GM12892 (cell line): ENCODE results near the gene CAPN3.

Source experiments
- DNase-seq: peaks from one replicate; pipeline ENCODE4 v3.0.0; 2011; ENCODE audit not compliant: insufficient read length
- FAIRE-seq: peaks from 2 replicates; lab custom pipeline; 2011; peaks lifted over from hg19 to GRCh38; lab: Jason Lieb, UNC
- POLR2A ChIP-seq: IDR thresholded peaks from 2 replicates; pipeline ENCODE4 v1.6.1; 2011; ENCODE audit warnings: low read depth, low read length, control low read depth
- POLR2AphosphoS5 ChIP-seq: IDR thresholded peaks from 2 replicates; pipeline ENCODE4 v1.6.1; 2011; ENCODE audit warnings: low read depth, low read length, control low read depth
- TAF1 ChIP-seq: IDR thresholded peaks from 2 replicates; pipeline ENCODE4 v1.6.1; 2011; ENCODE audit warnings: low read depth, mild to moderate bottlenecking, control low read depth, low read length, borderline replicate concordance

Gene CAPN3

DNA sequence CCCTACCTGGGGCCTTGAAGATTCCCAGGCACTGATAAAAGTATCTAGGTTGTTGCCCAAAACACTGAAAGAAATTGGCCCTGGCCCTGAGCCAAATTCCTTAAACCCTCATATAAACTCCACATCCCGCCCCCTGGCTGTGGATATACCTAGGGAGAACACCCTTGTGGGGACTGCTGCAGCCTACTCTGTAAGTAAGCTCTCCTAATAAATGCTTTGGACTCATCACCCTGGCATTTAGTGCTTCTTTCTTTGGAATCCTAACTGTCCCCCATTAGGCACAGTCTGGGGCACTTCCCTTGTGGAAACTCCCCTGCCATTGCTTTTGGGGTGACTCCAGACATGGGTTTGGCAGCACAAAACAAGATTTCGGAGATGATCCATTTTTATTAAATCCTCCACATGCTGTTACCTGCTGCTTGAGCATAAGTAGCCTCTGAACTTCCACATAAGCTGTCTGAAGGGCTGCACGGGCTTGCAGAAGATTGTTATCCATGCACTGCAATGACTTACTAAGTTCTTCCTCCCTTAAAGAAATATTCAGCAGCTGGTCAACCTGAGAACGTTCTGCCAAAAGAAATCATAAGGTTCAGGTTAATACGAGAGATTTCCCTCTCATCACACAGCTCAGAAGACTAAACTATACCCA, 85.2 kb downstream of the CAPN3 start:
- FAIRE-seq: no peak
- DNase-seq: no peak

DNA sequence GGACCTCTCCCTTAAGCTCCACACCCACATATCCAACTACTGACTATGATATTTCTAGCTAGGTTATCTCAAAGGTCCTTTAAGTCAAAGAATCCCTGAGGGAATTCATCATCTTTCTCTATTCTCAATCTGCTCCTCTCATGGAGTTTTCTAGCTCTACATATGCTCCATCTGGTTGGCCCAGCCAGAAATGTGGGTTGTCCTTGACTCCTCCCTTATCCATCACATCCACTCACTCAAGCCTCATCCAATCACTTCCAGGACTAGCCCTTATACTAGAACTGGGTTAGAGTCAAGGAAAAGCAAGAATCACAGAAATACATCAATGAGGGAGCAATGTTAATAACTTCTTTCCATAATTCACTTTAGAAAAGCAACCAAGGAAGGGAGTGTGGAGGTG, 86.2 kb downstream of the CAPN3 start:
- DNase-seq (no peak), FAIRE-seq (no peak)
- no peak for TF ChIP-seq POLR2AphosphoS5
- no peak for TF ChIP-seq POLR2A
- TF ChIP-seq TAF1: no peak

More for the DNA sequence above, 85.2 kb downstream of the CAPN3 start:
- TF ChIP-seq POLR2AphosphoS5 (no peak), TAF1 (no peak), POLR2A (no peak)

DNA sequence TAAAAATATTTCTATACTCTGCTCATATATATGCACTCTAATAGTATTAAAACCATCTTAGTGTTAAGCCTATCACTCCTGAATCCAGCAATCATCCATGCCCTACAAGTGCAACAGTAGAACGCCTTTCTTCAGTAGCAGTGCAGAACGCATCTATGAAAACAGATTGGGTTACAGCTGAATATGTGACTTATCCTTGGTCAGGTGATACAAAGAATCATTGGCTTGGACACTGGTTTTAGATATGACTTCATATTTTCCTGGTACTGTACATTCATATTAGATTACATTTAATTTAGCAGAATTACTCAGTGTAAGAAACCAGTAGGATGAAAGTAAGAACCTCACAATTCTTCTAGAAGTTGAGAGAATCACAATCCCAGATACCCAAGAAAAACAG, 88.3 kb downstream of the CAPN3 start:
- DNase-seq: no peak
- FAIRE-seq: no peak

DNA sequence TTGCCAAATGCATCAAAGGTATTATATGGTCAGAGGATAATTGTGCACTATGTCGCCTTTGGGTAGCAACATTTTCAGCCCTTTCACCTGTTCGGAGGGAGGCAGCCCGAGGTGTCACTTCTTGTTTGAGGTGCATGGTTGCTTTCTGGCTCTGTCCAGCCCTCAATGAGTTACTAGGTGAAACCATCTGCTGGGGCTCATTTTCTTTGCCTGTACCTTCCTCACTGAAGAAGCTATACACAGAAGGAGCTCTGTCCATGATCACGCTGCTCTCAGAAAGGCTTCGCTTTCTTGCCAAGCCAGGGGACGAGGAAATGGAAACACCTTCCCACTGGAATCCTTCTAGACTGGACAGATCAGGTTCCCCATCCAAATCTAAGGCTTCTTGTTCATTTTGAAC, 89.0 kb downstream of the CAPN3 start:
- DNase-seq (no peak), FAIRE-seq (no peak)

More for the DNA sequence above, 88.3 kb downstream of the CAPN3 start:
- TF ChIP-seq POLR2AphosphoS5 (no peak), TAF1 (no peak), POLR2A (no peak)

DNA sequence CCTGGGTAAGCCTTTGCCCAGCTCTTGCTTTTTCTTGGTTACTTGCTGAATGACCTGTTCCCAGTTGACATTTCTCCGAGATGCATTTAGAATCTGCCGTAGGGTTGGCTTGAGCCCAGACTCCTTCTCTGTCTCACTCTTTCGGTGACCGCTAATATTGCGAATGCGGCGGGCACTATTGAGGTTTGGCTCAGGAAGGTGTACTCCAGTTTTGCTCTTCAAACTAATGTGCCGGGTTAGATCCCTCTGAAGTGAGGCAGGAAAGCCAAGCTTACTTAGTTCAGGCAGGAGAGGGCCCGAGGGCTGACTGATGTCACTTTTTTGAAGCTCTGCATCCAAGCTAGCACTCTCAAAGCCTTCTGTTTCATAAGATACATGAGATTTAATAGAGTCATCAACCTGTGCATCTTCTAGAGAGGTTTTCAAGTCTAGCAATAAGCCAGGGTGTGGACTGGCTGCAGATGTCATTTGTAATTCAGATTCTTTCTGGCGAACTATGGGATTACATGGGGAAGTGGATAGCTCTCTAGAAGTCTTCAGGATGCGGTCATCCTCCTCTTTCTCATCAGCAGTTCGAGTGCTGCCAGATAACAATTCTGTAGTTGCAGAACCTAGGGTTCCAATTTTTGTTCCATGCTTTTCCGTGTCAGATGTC, 90.6 kb downstream of the CAPN3 start:
- no peak for DNase-seq
- FAIRE-seq: no peak
- TF ChIP-seq POLR2A (no peak), TAF1 (no peak), POLR2AphosphoS5 (no peak)

More for the DNA sequence above, 89.0 kb downstream of the CAPN3 start:
- TF ChIP-seq POLR2AphosphoS5 (no peak), TAF1 (no peak), POLR2A (no peak)

DNA sequence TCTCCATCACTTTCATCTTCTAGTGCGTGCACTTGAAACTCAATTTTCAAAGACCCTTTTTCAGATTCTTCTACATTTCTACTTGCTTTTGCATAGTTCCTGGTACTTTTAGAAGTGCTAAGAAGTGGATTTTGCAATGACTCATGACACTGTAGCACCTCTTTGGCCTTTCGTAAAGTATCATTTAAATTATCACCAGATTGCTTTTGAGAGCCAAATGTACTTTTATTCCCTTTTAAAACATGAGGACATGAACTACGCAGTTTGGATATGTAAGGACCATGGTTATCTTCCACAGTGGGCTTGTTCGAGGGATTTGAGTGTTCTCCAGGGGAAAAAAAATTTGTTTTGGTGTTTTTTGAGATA, 91.1 kb downstream of the CAPN3 start:
- no peak for FAIRE-seq
- no peak for TF ChIP-seq POLR2AphosphoS5
- no peak for TF ChIP-seq TAF1
- TF ChIP-seq POLR2A: no peak

DNA sequence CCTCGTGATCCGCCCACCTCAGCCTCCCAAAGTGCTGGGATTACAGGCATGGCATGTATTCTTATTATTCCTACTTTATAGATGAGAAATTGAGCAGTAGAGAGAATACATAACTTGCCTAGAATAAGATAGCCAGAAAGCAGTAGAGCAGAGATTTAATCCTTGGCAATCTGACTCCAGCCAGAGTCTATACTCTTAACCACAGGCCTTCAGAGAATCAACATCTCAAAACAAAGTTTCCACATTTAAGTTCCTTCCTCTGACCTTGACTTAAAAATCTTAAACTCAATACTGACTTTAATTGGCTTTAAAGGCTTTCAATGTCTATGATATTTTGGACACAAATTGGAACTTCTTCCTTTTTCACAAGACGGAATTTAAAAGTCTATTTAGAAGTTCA, 94.5 kb downstream of the CAPN3 start:
- no peak for FAIRE-seq
- no peak for TF ChIP-seq POLR2AphosphoS5
- no peak for TF ChIP-seq POLR2A
- no peak for TF ChIP-seq TAF1
- no peak for DNase-seq

More for the DNA sequence above, 91.1 kb downstream of the CAPN3 start:
- DNase-seq: no peak

DNA sequence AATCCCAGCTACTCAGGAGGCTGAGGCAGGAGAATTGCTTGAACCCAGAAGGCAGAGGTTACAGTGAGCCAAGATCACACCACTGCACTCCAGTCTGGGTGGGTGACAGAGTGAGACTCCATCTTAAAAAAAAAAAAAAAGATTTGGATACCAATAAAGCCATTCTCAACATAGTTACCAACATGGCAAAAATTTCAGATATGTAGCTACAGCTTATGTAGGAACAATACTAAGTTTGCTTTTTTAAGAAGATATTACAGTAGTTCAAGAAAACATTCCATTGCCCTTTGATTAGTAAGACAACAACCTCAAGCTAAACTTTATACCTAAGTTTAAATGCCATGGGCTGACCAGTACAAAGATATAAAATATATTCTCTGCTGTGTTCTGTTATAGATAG, 97.2 kb downstream of the CAPN3 start:
- DNase-seq (no peak), FAIRE-seq (no peak)
- TF ChIP-seq TAF1 (no peak), POLR2AphosphoS5 (no peak)

DNA sequence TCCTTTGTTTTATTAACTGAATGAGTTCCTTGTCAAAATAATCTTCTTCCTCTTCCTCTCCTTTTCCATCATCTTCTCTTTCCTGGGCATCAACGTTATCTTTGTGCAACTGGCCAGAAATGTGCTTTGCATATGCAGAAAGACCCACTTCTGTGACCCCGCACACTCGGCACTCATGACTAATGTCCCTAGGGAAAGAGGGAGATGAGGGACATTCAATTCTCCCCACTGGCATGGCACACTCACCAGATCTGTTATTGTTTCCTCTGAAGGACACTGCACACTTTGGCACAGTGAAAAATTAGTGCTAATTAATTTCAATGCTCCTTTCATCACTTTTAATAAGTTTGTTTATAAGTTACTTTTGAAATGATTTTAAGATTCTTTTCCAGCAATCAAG, 97.7 kb downstream of the CAPN3 start:
- TF ChIP-seq POLR2AphosphoS5 (no peak), POLR2A (no peak), TAF1 (no peak)
- peak; percentile 17 for FAIRE-seq
- DNase-seq: no peak

DNA sequence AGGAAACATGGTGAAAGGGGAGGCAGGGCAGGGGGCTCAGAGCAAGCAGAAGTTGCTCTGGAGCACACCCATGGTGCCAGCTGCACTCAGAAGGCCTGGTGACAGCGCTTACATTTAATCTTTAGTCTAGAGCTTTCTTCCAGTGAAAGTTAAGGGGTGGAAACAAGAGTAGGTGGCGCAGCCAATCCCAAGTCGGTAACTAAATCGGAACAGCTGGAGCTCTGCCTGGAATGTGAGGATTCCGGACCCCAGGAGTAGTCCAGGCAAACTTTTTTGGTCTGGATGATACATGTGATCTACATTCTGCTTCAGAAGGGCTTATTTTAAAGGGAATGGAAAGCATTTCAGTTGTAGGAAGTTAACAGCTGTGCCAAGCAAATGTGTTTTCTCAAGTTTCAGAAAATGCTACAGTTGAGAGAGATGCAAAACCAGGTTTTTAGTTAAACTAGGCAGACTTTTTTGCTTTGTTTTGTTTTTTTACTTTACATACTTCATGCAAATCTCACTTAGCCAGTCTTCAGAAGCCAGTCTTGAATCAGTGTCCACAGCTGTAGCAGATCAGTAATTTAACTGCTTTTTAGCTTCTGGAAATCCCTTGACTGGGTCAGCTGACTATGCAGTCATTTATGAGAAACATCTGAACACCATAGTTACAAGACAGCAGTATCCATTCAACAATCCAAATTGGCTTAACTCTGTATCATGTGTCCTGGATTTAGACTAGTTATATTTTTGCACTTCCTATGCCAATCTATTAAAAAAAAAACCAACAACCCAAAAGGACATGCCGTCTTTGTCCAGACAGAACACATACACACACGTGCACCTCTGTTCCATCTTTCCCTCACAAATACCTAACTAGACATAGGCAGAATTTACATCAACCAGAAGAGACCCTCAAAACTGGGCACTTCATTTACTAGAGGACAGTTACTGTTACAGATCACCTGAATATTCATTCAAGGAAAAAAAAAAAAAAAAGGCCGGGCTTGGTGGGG, 98.4 kb downstream of the CAPN3 start:
- peak; percentile 82 for FAIRE-seq
- no peak for TF ChIP-seq TAF1
- TF ChIP-seq POLR2AphosphoS5: no peak
- no peak for TF ChIP-seq POLR2A
- DNase-seq: no peak

DNA sequence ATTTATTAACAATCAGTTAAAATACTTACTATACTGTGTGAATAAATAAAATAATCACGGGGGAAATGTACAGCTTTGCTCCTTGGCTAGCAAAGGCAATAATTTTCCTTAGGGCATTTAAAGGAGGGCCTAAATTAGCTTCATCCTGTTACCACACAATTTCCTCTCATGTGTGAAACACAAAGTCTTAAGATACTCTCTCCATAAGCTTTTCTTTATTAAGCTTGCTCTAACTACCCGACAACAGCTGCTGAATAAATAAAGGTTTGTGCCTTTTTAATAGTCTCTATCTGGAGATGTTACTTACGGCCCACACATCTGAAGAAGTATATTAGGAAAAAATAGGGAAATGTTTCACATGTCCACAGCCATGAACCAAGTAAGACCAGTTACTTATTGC, 102.0 kb downstream of the CAPN3 start:
- FAIRE-seq (no peak), DNase-seq (no peak)
- TF ChIP-seq POLR2A (no peak), TAF1 (no peak), POLR2AphosphoS5 (no peak)
